Immature natural killer cell (primary cell): ENCODE measurements around the gene TEK. TPM values are rescaled to one million over a fixed set of nuclear protein-coding genes. Genes with fewer than 3 reads are reported as not detected.
"Not testable (repeated sequence)": the region's sequence is repeated elsewhere in the genome, so short reads cannot be mapped to it uniquely, and the experiment has no call there.

ENCODE experiments used
- DNase-seq, 3 donors: peaks; one replicate each; pipeline ENCODE4 v3.0.0; 2022; ENCODE audit warnings: mixed read lengths in 1 of 3
- H3K27ac Mint-ChIP-seq, 6 donors: one replicate each; pipeline ENCODE4 v1.8.0; 2020; ENCODE audit warnings: mixed read lengths in 6 of 6, mild to moderate bottlenecking in 5 of 6, inconsistent platforms in 4 of 6, moderate library complexity in 3 of 6
- H3K27me3 Mint-ChIP-seq, 3 donors: one replicate each; pipeline ENCODE4 v1.8.0; 2020 to 2021; ENCODE audit warnings: low read depth in 3 of 3, mild to moderate bottlenecking in 3 of 3, mixed read lengths in 3 of 3, moderate library complexity in 3 of 3, inconsistent platforms in 1 of 3
- H3K36me3 Mint-ChIP-seq, 3 donors: one replicate each; pipeline ENCODE4 v1.8.0; 2020; ENCODE audit warnings: mixed read lengths in 3 of 3, inconsistent platforms in 2 of 3, mild to moderate bottlenecking in 2 of 3
- H3K4me1 Mint-ChIP-seq, 2 donors: one replicate each; pipeline ENCODE4 v1.8.0; 2020; ENCODE audit warnings: inconsistent platforms in 2 of 2, mild to moderate bottlenecking in 2 of 2, mixed read lengths in 2 of 2, moderate library complexity in 1 of 2
- H3K4me3 Mint-ChIP-seq, 5 donors: one replicate each; pipeline ENCODE4 v1.8.0; 2020; ENCODE audit warnings: mild to moderate bottlenecking in 5 of 5, mixed read lengths in 5 of 5, inconsistent platforms in 3 of 5, moderate library complexity in 3 of 5
- H3K9me3 Mint-ChIP-seq, 6 donors: one replicate each; pipeline ENCODE4 v1.8.0; 2020; ENCODE audit warnings: mild to moderate bottlenecking in 6 of 6, mixed read lengths in 6 of 6, inconsistent platforms in 4 of 6, moderate library complexity in 3 of 6
- polyA plus RNA-seq, 3 donors: library from polyadenylated mRNA; unstranded; fragments of 300-500 nt; fragmentation: Illumina TruSeq; gene quantifications; one replicate each; pipeline ENCODE4 v1.2.3, GENCODE V29; 2021

Gene TEK
- polyA plus RNA-seq, 3 donors from 2014 or later, result not detected

- H3K27me3 Mint-ChIP-seq, result peaks cover 0 to 2% (median 0%) of the 10 kb centered on the region in 3 donors
- no peak overlapping the region for H3K27ac Mint-ChIP-seq
- no peak for DNase-seq
- H3K36me3 Mint-ChIP-seq, result no peaks in the 10 kb centered on the region
- no peak overlapping the region for H3K4me3 Mint-ChIP-seq
- peaks cover 0 to 7% (median under 1%) of the 10 kb centered on the region in 6 donors for H3K9me3 Mint-ChIP-seq
- H3K4me1 Mint-ChIP-seq, result no peaks in the 10 kb centered on the region
Measured at GRCh38 chr9:27194401-27195091, 85.5 kb downstream of the TEK start.

GRCh38 chr9:27195191-27195590 is 86.2 kb downstream of the TEK start:
- H3K4me3 Mint-ChIP-seq, result no peak overlapping the region
- peaks cover 0 to 7% (median 1%) of the 10 kb centered on the region in 6 donors for H3K9me3 Mint-ChIP-seq
- H3K36me3 Mint-ChIP-seq, result no peaks in the 10 kb centered on the region
- no peak for DNase-seq
- no peaks in the 10 kb centered on the region for H3K4me1 Mint-ChIP-seq
- H3K27me3 Mint-ChIP-seq, result peaks cover 0 to 1% (median 0%) of the 10 kb centered on the region in 3 donors
- H3K27ac Mint-ChIP-seq, result no peak overlapping the region

- Mint-ChIP-seq H3K36me3 (no peaks in the 10 kb centered on the region), H3K9me3 (peaks cover 0 to 7% (median 3%) of the 10 kb centered on the region in 6 donors), H3K4me3 (no peak overlapping the region), H3K27me3 (no peaks in the 10 kb centered on the region), H3K4me1 (no peaks in the 10 kb centered on the region), H3K27ac (no peak overlapping the region)
- DNase-seq, result no peak
Measured at GRCh38 chr9:27196383-27196782, 87.4 kb downstream of the TEK start.

GRCh38 chr9:27198190-27198589 is 89.2 kb downstream of the TEK start:
- Mint-ChIP-seq H3K27ac (no peak overlapping the region), H3K4me3 (no peak overlapping the region), H3K9me3 (peaks cover 0 to 7% (median 1%) of the 10 kb centered on the region in 6 donors), H3K27me3 (no peaks in the 10 kb centered on the region), H3K36me3 (no peaks in the 10 kb centered on the region), H3K4me1 (no peaks in the 10 kb centered on the region)
- no peak for DNase-seq

- Mint-ChIP-seq H3K27me3 (no peaks in the 10 kb centered on the region), H3K36me3 (no peaks in the 10 kb centered on the region), H3K27ac (no peak overlapping the region), H3K4me1 (no peaks in the 10 kb centered on the region), H3K9me3 (peaks cover 0 to 8% (median 1%) of the 10 kb centered on the region in 6 donors), H3K4me3 (no peak overlapping the region)
- DNase-seq, result no peak
Measured at GRCh38 chr9:27202056-27202455, 93.0 kb downstream of the TEK start.

- Mint-ChIP-seq H3K4me3 (no peak overlapping the region), H3K9me3 (peaks cover 0 to 7% (median 1%) of the 10 kb centered on the region in 6 donors), H3K27me3 (no peaks in the 10 kb centered on the region), H3K36me3 (no peaks in the 10 kb centered on the region), H3K27ac (no peak overlapping the region), H3K4me1 (no peaks in the 10 kb centered on the region)
- DNase-seq, result no peak
Measured at GRCh38 chr9:27203783-27204182, 94.8 kb downstream of the TEK start.

- H3K4me1 Mint-ChIP-seq, result no peaks in the 10 kb centered on the region
- H3K4me3 Mint-ChIP-seq, result no peak overlapping the region
- peaks cover 0 to 7% (median 0%) of the 10 kb centered on the region in 6 donors for H3K9me3 Mint-ChIP-seq
- no peaks in the 10 kb centered on the region for H3K36me3 Mint-ChIP-seq
- no peak overlapping the region for H3K27ac Mint-ChIP-seq
- no peak for DNase-seq
- no peaks in the 10 kb centered on the region for H3K27me3 Mint-ChIP-seq
Measured at GRCh38 chr9:27204578-27204977, 95.6 kb downstream of the TEK start.

- no peak for DNase-seq
- Mint-ChIP-seq H3K27me3 (peaks cover 0 to 2% (median 0%) of the 10 kb centered on the region in 3 donors), H3K9me3 (peaks cover 0 to 7% (median 0%) of the 10 kb centered on the region in 6 donors), H3K36me3 (no peaks in the 10 kb centered on the region), H3K27ac (no peak overlapping the region), H3K4me1 (no peaks in the 10 kb centered on the region), H3K4me3 (no peak overlapping the region)
Measured at GRCh38 chr9:27205198-27205597, 96.2 kb downstream of the TEK start.

GRCh38 chr9:27206041-27206440 is 97.0 kb downstream of the TEK start:
- H3K4me3 Mint-ChIP-seq, result no peak overlapping the region
- H3K9me3 Mint-ChIP-seq, result peaks cover 0 to 6% (median 0%) of the 10 kb centered on the region in 6 donors
- H3K4me1 Mint-ChIP-seq, result no peaks in the 10 kb centered on the region
- H3K36me3 Mint-ChIP-seq, result no peaks in the 10 kb centered on the region
- no peak overlapping the region for H3K27ac Mint-ChIP-seq
- peaks cover 0 to 2% (median 0%) of the 10 kb centered on the region in 3 donors for H3K27me3 Mint-ChIP-seq
- DNase-seq, result no peak

GRCh38 chr9:27209034-27209433 is 100.0 kb downstream of the TEK start:
- Mint-ChIP-seq H3K27me3 (peaks cover 0 to 2% (median 0%) of the 10 kb centered on the region in 3 donors), H3K9me3 (peaks cover 0 to 6% (median 0%) of the 10 kb centered on the region in 6 donors), H3K4me3 (no peak overlapping the region), H3K4me1 (no peaks in the 10 kb centered on the region), H3K36me3 (no peaks in the 10 kb centered on the region), H3K27ac (no peak overlapping the region)
- DNase-seq, result no peak

GRCh38 chr9:27210588-27210987 is 101.6 kb downstream of the TEK start:
- Mint-ChIP-seq H3K4me3 (no peak overlapping the region), H3K27ac (no peak overlapping the region), H3K36me3 (no peaks in the 10 kb centered on the region), H3K9me3 (peaks cover 0 to 6% (median 0%) of the 10 kb centered on the region in 6 donors), H3K27me3 (peaks cover 0 to 2% (median 0%) of the 10 kb centered on the region in 3 donors), H3K4me1 (no peaks in the 10 kb centered on the region)
- no peak for DNase-seq

GRCh38 chr9:27212191-27212590 is 103.2 kb downstream of the TEK start:
- no peak for DNase-seq
- peaks cover 0 to 6% (median 0%) of the 10 kb centered on the region in 6 donors for H3K9me3 Mint-ChIP-seq
- no peaks in the 10 kb centered on the region for H3K4me1 Mint-ChIP-seq
- peaks cover 0 to 2% (median 0%) of the 10 kb centered on the region in 3 donors for H3K27me3 Mint-ChIP-seq
- H3K4me3 Mint-ChIP-seq, result no peak overlapping the region
- H3K27ac Mint-ChIP-seq, result no peak overlapping the region
- H3K36me3 Mint-ChIP-seq, result no peaks in the 10 kb centered on the region

GRCh38 chr9:27212621-27213020 is 103.6 kb downstream of the TEK start:
- H3K4me3 Mint-ChIP-seq, result no peak overlapping the region

GRCh38 chr9:27227192-27227591 is 118.2 kb downstream of the TEK start:
- Mint-ChIP-seq H3K27ac (no peak overlapping the region), H3K4me3 (no peak overlapping the region), H3K27me3 (peaks cover 0 to 1% (median 0%) of the 10 kb centered on the region in 3 donors), H3K9me3 (peaks cover 0 to 9% (median 2%) of the 10 kb centered on the region in 6 donors), H3K4me1 (no peaks in the 10 kb centered on the region), H3K36me3 (no peaks in the 10 kb centered on the region)
- DNase-seq, result no peak

More at GRCh38 chr9:27212621-27213020, 103.6 kb downstream of the TEK start:
- Mint-ChIP-seq H3K36me3 (no peaks in the 10 kb centered on the region), H3K4me1 (no peaks in the 10 kb centered on the region), H3K9me3 (peaks cover 0 to 6% (median 0%) of the 10 kb centered on the region in 6 donors), H3K27ac (no peak overlapping the region), H3K27me3 (peaks cover 0 to 2% (median 0%) of the 10 kb centered on the region in 3 donors)
- no peak for DNase-seq

- not testable (repeated sequence) for H3K4me1 Mint-ChIP-seq, H3K27ac Mint-ChIP-seq, H3K4me3 Mint-ChIP-seq
Measured at GRCh38 chr9:27239648-27240047, 130.6 kb downstream of the TEK start.

More at GRCh38 chr9:27239648-27240047, 130.6 kb downstream of the TEK start:
- not testable (repeated sequence) for H3K36me3 Mint-ChIP-seq, H3K27me3 Mint-ChIP-seq, DNase-seq
- H3K9me3 Mint-ChIP-seq, result peaks cover 0 to 28% (median 4%) of the 10 kb centered on the region in 6 donors
